ENCODE measurements around the gene PITPNC1.
"Not testable (repeated sequence)": the region's sequence is repeated elsewhere in the genome, so short reads cannot be mapped to it uniquely, and the experiment has no call there.

PITPNC1 gene

DNA sequence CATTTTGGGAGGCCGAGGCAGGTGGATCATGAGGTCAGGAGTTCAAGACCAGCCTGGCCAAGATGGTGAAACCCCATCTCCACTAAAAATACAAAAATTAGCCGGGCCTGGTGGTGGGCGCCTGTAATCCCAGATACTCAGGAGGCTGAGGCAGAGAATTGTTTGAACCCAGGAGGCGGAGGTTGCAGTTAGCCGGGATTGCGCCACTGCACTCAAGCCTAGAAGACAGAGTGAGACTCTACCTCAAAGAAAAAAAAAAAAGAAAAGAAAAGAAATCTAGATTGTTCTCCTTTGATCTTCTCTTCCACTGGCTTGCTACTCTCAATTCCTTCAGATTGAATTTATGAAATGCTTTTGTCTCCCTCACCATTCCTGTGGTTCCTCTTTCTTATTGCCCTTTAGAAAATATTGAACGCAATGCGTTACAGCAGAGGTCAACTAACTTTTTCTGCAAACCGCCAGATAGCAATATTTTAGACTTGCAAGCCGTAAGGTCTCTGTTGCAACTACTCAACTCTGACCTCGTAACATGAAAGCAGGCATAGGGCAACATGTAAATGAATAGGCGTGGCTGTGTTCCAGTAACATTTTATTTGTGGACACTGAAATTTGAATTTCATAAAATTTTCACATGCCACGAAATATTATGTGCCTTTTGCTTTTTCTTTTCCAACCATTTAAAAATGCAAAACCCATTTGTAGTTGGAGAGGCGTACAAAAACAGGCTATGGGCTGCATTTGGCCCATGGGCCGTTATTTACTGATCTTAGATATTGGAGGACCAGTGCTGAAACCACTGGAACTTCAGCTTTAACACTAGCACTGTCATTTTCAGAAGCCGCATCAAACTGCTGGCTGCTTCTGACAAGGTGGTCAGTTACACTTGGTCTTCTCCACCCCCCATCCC lies 24.8 kb downstream of the PITPNC1 start:
- TF ChIP-seq CTCF (IDR thresholded peaks at IDR 0.05; ENCODE audit: insufficient read depth, low read length, missing control alignments): no peak
- ChIA-PET CTCF (no interaction called here), POLR2A (no interaction called here)
- no peak overlapping the region for H3K4me3 ChIP-seq (ENCODE audit: low read depth, low read length)
- no peak for DNase-seq (ENCODE audit: low read depth, low spot score)

DNA sequence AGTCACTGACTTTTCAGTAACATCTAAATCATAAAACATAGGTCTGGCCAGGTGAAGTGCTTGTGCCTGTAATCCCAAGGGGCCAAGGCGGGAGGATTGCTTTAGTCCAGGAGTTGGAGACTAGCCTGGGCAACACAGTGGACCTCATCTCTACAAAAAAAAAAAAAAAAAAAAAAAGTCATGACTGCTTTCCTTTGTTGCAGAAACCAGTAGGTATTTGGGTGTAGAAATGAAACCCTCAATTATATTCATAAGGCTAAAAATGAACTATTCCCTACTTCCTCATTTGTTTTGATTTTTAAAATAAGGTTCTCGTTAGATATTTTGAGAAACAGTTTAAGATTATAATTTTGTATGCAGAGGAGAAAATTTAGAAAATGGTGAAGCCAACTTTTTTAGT lies 26.0 kb downstream of the PITPNC1 start:
- CTCF ChIA-PET: no interaction called here
- POLR2A ChIA-PET: no interaction called here
- H3K4me3 ChIP-seq (ENCODE audit: low read depth, low read length): no peak overlapping the region
- TF ChIP-seq CTCF (IDR thresholded peaks at IDR 0.05; ENCODE audit: insufficient read depth, low read length, missing control alignments): no peak
- no peak for DNase-seq (ENCODE audit: low read depth, low spot score)

DNA sequence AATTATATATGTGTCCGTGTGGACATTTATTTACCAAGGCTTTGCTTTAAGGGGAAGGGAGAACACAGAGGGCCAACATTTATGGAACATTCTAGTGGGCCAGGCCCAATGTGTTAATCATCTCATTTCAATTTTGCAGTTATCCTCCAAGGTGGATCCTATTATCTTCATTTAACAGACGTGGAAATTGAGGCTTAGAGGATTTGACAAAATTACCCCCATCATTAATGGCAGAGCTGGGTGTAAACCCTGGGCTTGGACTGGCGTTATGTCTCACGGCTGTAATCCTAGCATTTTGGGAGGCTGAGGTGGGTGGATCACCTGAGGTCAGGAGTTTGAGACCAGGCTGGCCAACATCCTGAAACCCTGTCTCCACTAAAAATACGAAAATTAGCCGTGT lies 26.4 kb downstream of the PITPNC1 start:
- ChIA-PET POLR2A (no interaction called here), CTCF (no interaction called here)
- DNase-seq (ENCODE audit: low read depth, low spot score): no peak
- TF ChIP-seq CTCF (IDR thresholded peaks at IDR 0.05; ENCODE audit: insufficient read depth, low read length, missing control alignments): no peak
- H3K4me3 ChIP-seq (ENCODE audit: low read depth, low read length): no peak overlapping the region

- DNase-seq (ENCODE audit: low read depth, low spot score); POLR2A ChIA-PET; CTCF ChIA-PET; H3K4me3 ChIP-seq (ENCODE audit: low read depth, low read length): not testable (repeated sequence)
Measured at GRCh38 chr17:67408455-67408830, 31.4 kb downstream of the PITPNC1 start.

DNA sequence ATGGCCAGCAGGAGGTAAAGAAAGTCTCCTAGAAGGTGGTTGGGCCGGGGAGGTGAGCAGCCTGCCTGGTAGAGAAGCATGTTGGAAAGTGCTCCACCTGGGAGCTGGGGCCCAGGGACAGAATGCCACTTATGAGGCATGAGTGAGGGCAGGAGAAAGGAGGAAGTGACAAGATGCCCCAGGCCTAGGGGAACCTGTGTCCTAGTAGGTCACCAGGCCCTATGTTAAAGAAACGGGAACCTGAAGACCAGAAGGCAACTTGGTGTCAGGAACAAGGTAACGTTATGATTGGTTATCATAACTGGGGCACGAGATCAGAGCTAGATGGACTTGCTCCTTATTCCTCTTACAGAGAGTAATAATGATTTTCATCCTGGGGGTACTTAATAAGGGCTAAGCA lies 34.3 kb downstream of the PITPNC1 start:
- ChIA-PET POLR2A (no interaction called here), CTCF (interaction anchor here (0.8 to 1.2 kb wide), 2 partner anchors 32 to 64 kb away, joined by 3 to 4 read pairs; no protein-coding TSS in a partner anchor)
- no peak overlapping the region for H3K4me3 ChIP-seq (ENCODE audit: low read depth, low read length)
- DNase-seq (ENCODE audit: low read depth, low spot score): no peak
- no peak for TF ChIP-seq CTCF (IDR thresholded peaks at IDR 0.05; ENCODE audit: insufficient read depth, low read length, missing control alignments)

DNA sequence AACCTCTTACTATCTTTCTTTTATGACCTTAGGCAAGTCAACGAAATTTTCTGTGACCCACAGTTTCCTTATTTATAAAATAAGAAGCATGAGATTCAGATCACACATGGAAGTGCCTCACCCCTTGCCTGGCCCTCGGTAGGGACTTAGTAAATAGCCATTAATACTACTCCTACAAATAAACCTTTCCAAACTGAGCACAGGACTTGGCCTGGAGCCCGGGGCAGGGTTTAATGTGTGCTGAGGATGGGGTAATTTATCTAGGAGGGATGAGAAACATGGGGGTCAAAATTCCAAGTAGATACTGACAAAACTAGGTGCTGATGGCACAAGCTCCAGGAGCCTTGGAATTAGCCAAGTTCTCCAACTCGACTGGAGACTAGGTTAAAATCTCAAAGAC lies 35.0 kb downstream of the PITPNC1 start:
- DNase-seq (ENCODE audit: low read depth, low spot score): no peak
- ChIA-PET POLR2A (no interaction called here), CTCF (interaction anchor here (0.8 to 1.2 kb wide), 2 partner anchors 33 to 64 kb away, joined by 3 to 4 read pairs; no protein-coding TSS in a partner anchor)
- no peak overlapping the region for H3K4me3 ChIP-seq (ENCODE audit: low read depth, low read length)
- no peak for TF ChIP-seq CTCF (IDR thresholded peaks at IDR 0.05; ENCODE audit: insufficient read depth, low read length, missing control alignments)

DNA sequence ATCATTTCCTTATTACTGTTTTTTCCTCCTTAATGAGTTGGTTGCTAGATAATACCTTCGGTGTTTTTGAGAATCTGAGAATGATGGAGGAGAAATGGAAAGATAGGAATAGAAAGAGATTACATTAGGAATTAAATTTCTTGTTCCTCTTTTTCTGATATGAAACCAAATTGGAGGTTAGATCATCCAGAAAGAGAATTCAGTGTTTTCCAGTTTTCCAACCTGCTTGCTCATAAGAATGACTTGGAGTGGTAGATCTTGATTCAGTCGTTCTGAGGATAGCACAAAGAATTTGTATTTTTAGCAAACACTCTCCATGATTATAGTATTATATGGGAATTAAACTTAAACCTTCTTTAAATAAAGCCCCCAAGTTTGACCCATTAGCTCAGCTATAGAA lies 35.9 kb downstream of the PITPNC1 start:
- ChIA-PET CTCF (no interaction called here), POLR2A (no interaction called here)
- DNase-seq (ENCODE audit: low read depth, low spot score): no peak
- no peak overlapping the region for H3K4me3 ChIP-seq (ENCODE audit: low read depth, low read length)
- TF ChIP-seq CTCF (IDR thresholded peaks at IDR 0.05; ENCODE audit: insufficient read depth, low read length, missing control alignments): no peak
